Coronary artery (tissue), 2 donors: Measurements from ENCODE around the gene SLC25A22.

Source experiments
- DNase-seq: peaks from one replicate; pipeline ENCODE4 v3.0.0-alpha.2; 2017; ENCODE audit warnings: low spot score
- H3K27ac ChIP-seq, 2 donors: fragments of 200-600 bp; sonication (generic); one replicate each; pipeline ENCODE4 v1.5.1; 2016 to 2019
- H3K4me3 ChIP-seq: fragments of 200-600 bp; sonication (generic); 2 replicates; pipeline ENCODE4 v1.5.1; 2016; ENCODE audit warnings: mild to moderate bottlenecking, moderate library complexity
- CTCF ChIP-seq: fragments of 200-600 bp; sonication (generic); IDR thresholded peaks from one replicate; pipeline ENCODE4 v1.5.1; 2019; ENCODE audit warnings: antibody characterized with exemption

Gene SLC25A22

GRCh38 chr11:771617-772204, 26.4 kb downstream of the SLC25A22 start:
- DNase-seq = no peak
- no peak overlapping the region for H3K27ac ChIP-seq
- TF ChIP-seq CTCF = no peak
- H3K4me3 ChIP-seq = no peak overlapping the region

GRCh38 chr11:770642-771616, 27.2 kb downstream of the SLC25A22 start:
- no peak for TF ChIP-seq CTCF
- H3K4me3 ChIP-seq = no peak overlapping the region
- DNase-seq = no peak
- H3K27ac ChIP-seq = no peak overlapping the region

GRCh38 chr11:769887-770641, 28.0 kb downstream of the SLC25A22 start:
- no peak for DNase-seq
- no peak for TF ChIP-seq CTCF
- H3K27ac ChIP-seq = no peak overlapping the region
- no peak overlapping the region for H3K4me3 ChIP-seq

GRCh38 chr11:767238-767637, 30.8 kb downstream of the SLC25A22 start:
- no peak for TF ChIP-seq CTCF
- no peak overlapping the region for H3K4me3 ChIP-seq
- DNase-seq = no peak
- H3K27ac ChIP-seq = no peak overlapping the region

GRCh38 chr11:766936-767210, 31.2 kb downstream of the SLC25A22 start:
- DNase-seq = no peak
- Histone ChIP-seq H3K4me3 (no peak overlapping the region), H3K27ac (no peak overlapping the region)
- TF ChIP-seq CTCF = no peak

GRCh38 chr11:766106-766935, 31.8 kb downstream of the SLC25A22 start:
- no peak for TF ChIP-seq CTCF
- Histone ChIP-seq H3K4me3 (no peak overlapping the region), H3K27ac (no peak overlapping the region)
- no peak for DNase-seq
